NCI-H2171 treated with DMSO at 0.1 percent for 48 hours (cell line): ENCODE results near the gene EEF1E1.

Experiments used
- DNase-seq: peaks from one replicate; lab custom pipeline; 2025; lab: John Stamatoyannopoulos, UW

The EEF1E1 gene

DNA sequence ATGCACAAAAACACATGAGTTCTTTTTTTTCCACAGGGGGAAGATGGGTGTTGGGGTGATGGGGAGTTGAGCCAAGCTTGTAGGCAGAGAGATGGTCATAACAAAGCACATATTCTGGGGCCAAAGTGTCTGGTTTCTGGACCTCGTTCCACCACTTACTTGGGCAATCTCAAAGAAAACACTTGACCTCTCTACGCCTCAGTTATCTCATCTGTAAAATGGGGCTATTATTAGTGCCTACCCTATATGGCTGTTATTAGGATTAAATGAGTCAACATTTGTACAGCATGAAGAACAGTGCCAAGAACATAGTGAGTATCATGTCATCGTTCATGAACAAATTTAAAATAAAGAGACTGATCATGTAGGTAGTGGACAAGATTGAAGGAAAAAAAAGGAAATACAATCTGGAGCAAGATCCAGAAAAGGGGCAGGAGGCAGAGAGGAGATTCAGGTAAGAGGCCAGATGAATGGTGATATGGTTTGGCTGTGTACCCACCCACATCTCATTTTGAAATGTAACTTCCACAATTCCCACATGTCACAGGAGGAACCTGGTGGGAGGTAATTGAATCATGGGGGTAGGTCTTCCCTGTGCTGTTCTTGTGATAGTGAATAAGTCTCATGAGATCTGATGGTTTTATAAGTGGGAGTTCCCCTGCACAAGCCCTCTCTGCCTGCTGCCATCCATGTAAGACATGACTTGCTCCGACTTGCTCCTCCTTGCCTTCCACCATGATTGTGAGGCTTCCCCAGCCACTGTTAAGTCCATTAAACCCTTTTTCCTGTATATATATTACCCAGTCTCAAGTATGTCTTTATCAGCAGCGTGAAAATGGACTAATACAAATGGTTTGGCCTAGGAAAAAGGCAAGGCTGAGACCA is 14.2 kb downstream of the EEF1E1 start:
- no peak for DNase-seq

- DNase-seq: no peak
Observed at GRCh38 chr6:8086755-8087306, 15.5 kb downstream of the EEF1E1 start.

- no peak for DNase-seq
Observed at GRCh38 chr6:8085053-8085511, 17.3 kb downstream of the EEF1E1 start.

DNA sequence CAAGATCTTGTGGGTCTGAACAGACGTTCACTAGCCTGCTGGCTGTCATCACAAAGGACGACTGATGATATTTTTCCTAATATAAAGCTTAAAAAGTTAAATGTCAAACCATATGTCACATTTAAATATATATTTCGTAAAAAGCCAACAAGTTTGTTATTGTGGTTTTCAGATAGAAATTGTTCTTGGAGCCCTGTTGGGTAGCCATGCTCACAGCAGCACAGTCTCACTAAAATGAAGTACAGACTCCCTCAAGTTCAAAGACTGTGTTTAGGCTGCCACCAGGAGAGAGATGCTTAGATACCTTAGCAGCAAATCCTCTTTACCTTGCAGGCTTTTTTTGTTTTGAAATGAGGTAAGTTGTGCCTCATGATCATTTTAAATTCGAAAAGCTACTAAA is 17.8 kb downstream of the EEF1E1 start:
- no peak for DNase-seq

- DNase-seq: no peak
Observed at GRCh38 chr6:8082954-8083858, 19.1 kb downstream of the EEF1E1 start.

DNA sequence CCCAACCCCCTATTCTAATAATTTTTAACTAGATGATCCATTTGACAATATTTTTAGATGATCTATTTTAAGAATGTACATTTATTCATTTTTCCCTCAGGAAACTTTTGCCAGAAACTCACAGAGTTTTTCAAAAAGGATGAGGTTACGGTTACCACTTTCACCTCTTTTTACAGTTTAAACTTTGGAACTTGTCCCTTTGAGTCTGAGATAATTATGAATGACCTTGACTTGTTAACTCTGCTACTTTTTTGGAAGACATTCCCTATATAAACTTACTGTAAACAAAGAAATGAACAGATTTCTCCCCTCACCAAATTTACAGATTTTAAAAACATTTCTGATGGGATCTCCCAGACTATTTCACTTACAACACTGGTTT is 19.8 kb downstream of the EEF1E1 start:
- no peak for DNase-seq

DNA sequence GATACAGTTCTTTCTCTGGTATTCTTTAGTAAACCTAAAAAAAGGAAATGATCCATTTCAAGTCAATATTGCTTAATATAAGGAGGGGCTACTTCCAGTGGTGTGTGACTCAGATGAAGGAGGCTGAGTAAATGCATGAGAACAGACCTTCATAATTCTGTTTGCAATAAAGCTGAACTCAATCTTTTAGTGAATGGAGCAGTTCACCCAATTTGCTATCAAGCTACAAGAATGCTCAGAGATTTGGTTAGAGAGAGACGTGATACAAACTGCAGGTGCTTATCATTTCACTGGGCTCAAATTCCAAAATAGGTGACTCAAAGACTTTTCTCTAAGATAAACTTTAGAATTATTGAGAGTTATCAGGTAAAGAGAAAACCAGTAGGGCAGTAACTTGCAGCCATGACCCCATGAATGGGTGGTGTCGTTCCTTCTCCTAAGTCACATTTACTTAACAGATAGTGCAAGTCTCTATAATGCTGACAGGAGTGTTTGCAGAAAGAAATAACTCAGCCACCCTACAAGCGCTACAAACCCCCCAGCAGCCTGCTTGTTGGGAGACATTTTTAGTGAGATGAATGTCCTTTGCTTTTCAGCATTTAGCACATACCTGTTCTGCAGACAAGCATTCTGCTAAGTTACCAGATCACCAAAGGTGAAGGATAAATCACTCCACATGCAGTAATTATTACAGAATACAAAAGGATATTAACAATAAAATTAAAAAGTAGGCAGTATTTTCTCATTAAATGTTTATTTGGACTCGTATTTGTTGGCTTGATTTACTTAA is 21.8 kb downstream of the EEF1E1 start:
- no peak for DNase-seq

DNA sequence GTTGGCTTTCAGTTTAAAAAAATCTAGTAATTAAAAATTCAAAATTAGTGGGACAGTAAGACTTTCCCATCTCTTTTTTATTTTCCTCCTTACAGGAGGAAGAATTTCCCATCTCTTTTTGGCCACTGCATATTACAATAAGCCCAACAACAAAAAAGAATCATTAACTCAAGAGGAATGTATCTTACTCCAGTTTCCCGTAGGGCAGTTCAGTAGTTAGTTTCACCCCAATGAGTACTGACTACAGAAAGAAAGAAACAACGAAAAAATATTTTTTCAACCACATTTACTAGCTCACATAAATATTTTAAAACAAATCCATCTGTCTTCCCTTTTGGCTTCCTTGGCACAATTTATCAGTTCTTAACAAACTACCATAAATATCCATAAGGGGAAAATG is 23.2 kb downstream of the EEF1E1 start:
- no peak for DNase-seq

DNA sequence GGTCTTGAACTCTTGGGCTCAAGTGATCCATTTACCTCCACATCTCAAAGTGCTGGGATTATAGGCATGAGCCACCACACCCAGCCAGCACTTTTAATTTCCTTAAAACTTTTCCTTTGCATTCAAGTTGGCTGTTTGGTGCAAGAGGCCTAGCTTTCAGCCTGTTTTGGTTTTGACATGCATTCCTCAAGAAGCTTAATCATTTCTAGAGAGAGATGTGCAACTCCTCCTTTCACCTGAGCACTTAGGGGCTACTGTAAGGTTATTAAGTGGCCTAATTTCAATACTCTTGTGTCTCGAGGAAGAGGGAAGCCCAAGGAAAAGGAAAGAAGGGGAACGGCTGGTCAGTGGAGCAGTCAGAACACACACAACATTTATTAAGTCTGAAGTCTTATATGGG is 24.4 kb downstream of the EEF1E1 start:
- no peak for DNase-seq

GRCh38 chr6:8075704-8076103 is 26.6 kb downstream of the EEF1E1 start:
- DNase-seq: no peak

GRCh38 chr6:8075185-8075584 is 27.2 kb downstream of the EEF1E1 start:
- no peak for DNase-seq

- DNase-seq: no peak
Observed at GRCh38 chr6:8074213-8074612, 28.1 kb downstream of the EEF1E1 start.

DNA sequence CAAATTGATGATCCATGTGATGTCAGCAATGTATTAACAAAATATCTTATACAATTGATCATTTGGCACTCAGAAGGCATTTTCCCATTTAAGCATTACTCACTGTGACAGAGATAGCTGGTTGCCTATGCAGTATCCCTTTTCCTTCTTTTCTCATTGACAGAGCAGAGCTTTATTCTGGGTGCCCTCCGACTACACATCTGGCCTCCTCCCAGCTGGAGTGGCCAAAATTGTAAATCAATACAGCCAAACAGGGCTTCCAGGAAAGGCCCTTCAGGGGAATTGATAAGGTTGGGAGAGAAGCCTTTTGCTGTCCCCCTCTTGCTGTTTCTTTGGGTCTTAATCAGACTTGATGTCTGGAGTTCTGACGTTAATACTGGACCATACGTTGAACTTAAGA is 28.6 kb downstream of the EEF1E1 start:
- no peak for DNase-seq

- DNase-seq: no peak
Observed at GRCh38 chr6:8070718-8071117, 31.6 kb downstream of the EEF1E1 start.

- DNase-seq: no peak
Observed at GRCh38 chr6:8069631-8070284, 32.6 kb downstream of the EEF1E1 start.

GRCh38 chr6:8069151-8069550 is 33.2 kb downstream of the EEF1E1 start:
- DNase-seq: no peak

DNA sequence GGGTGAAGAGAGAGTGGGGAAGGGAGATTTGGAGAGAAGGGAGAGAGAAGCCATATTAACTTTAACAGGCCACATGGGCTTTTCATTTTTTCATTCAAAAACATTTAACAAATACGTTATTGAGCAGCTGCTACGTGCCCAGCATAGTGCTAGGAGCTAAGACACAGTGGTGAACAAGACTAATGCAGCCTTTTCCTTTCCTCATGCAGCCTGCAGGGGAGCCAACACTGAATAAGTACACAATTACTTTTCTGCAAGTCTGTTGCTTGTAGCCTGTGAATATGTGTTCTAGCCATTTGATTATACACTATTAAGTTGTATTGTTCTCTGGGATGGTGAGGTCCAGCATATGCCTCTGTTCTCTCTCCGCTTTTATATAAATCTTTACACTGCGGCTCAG is 36.2 kb downstream of the EEF1E1 start:
- DNase-seq: no peak

GRCh38 chr6:8065519-8065911 is 36.8 kb downstream of the EEF1E1 start:
- no peak for DNase-seq

GRCh38 chr6:8064638-8065518 is 37.5 kb downstream of the EEF1E1 start:
- DNase-seq: no peak
